GM12872 (cell line): ENCODE measurements around the gene TAL1.

Experiments
- CTCF ChIP-seq: IDR thresholded peaks from 3 replicates; pipeline ENCODE4 v1.5.1; 2011; ENCODE audit warnings: low read depth, mild to moderate bottlenecking, low read length, moderate library complexity; ENCODE audit not compliant: insufficient read depth

Gene TAL1

GRCh38 chr1:47233186-47233585 lies 1.2 kb upstream of the TAL1 start:
- no peak for TF ChIP-seq CTCF

- TF ChIP-seq CTCF, result no peak
These were observed 481 bp downstream of the TAL1 start for GRCh38 chr1:47231301-47232186.

GRCh38 chr1:47230692-47231300 lies 1.2 kb downstream of the TAL1 start:
- TF ChIP-seq CTCF, result no peak

GRCh38 chr1:47229886-47230691 lies 1.9 kb downstream of the TAL1 start:
- no peak for TF ChIP-seq CTCF

GRCh38 chr1:47229031-47229885 lies 2.8 kb downstream of the TAL1 start:
- TF ChIP-seq CTCF, result no peak

- TF ChIP-seq CTCF, result no peak
These were observed 3.4 kb downstream of the TAL1 start for GRCh38 chr1:47228644-47229030.
